SK-N-SH treated with all-trans-retinoic acid at 6 μM for 48 hours (cell line): Measurements from ENCODE around the gene PRODH2.

Experiments used
- ATAC-seq: fragments of 200-7000 bp; cut with Tn5 transposase; 3 replicates; pipeline ENCODE4 v1.9.1; 2020; ENCODE audit warnings: mild to moderate bottlenecking, moderate library complexity
- ARNTL ChIP-seq: fragments of 450-650 bp; formaldehyde crosslinking; IDR thresholded peaks from 2 replicates; pipeline ENCODE4 v1.5.0; 2020; ENCODE audit warnings: low read depth, mild to moderate bottlenecking, moderate library complexity, borderline replicate concordance
- BACH2 ChIP-seq: fragments of 250-450 bp; sonication (Bioruptor Pico); IDR thresholded peaks from 2 replicates; pipeline ENCODE4 v1.9.0; 2021; ENCODE audit warnings: mild to moderate bottlenecking, borderline replicate concordance
- CREB5 ChIP-seq: fragments of 250-450 bp; sonication (Bioruptor Pico); IDR thresholded peaks from 2 replicates; pipeline ENCODE4 v1.5.1; 2020; ENCODE audit warnings: low read depth, mild to moderate bottlenecking, moderate library complexity
- CSDC2 ChIP-seq: fragments of 250-450 bp; sonication (Bioruptor Pico); IDR thresholded peaks from 2 replicates; pipeline ENCODE4 v1.5.0; 2020; ENCODE audit warnings: mild to moderate bottlenecking, moderate library complexity
- CSRNP3 ChIP-seq: fragments of 250-450 bp; sonication (Bioruptor Pico); IDR thresholded peaks from 2 replicates; pipeline ENCODE4 v1.5.1; 2021; ENCODE audit warnings: mild to moderate bottlenecking, moderate library complexity
- ESRRG ChIP-seq: fragments of 250-450 bp; sonication (Bioruptor Pico); IDR thresholded peaks from 2 replicates; pipeline ENCODE4 v1.6.1; 2021; ENCODE audit warnings: mild to moderate bottlenecking
- GLIS3 ChIP-seq: fragments of 250-450 bp; sonication (Bioruptor Pico); IDR thresholded peaks from 2 replicates; pipeline ENCODE4 v1.5.0; 2020; ENCODE audit warnings: mild to moderate bottlenecking, moderate library complexity
- ISL1 ChIP-seq: fragments of 250-450 bp; sonication (Bioruptor Pico); IDR thresholded peaks from 2 replicates; pipeline ENCODE4 v2.1.2; 2022; ENCODE audit warnings: mild to moderate bottlenecking, moderate library complexity
- OSR1 ChIP-seq: fragments of 250-450 bp; sonication (Bioruptor Pico); IDR thresholded peaks from 2 replicates; pipeline ENCODE4 v1.8.0; 2022; ENCODE audit warnings: moderate library complexity, mild to moderate bottlenecking, inconsistent platforms
- PATZ1 ChIP-seq: fragments of 250-450 bp; sonication (Bioruptor Pico); IDR thresholded peaks from 2 replicates; pipeline ENCODE4 v1.8.0; 2020; ENCODE audit warnings: mild to moderate bottlenecking, moderate library complexity, borderline replicate concordance
- POU6F1 ChIP-seq: fragments of 250-450 bp; sonication (Bioruptor Pico); IDR thresholded peaks from 2 replicates; pipeline ENCODE4 v1.8.0; 2021; ENCODE audit warnings: low read depth, mild to moderate bottlenecking, moderate library complexity, borderline replicate concordance
- PPARA ChIP-seq: fragments of 250-450 bp; sonication (Bioruptor Pico); IDR thresholded peaks from 2 replicates; pipeline ENCODE4 v1.5.0; 2020; ENCODE audit warnings: mild to moderate bottlenecking, borderline replicate concordance
- RARB ChIP-seq: fragments of 250-450 bp; sonication (Bioruptor Pico); IDR thresholded peaks from 2 replicates; pipeline ENCODE4 v1.8.0; 2021; ENCODE audit warnings: mild to moderate bottlenecking, moderate library complexity
- SNAI2 ChIP-seq: fragments of 250-450 bp; sonication (Bioruptor Pico); IDR thresholded peaks from 2 replicates; pipeline ENCODE4 v1.5.0; 2020; ENCODE audit warnings: mild to moderate bottlenecking, moderate library complexity
- TCF4 ChIP-seq: fragments of 250-450 bp; sonication (Bioruptor Pico); IDR thresholded peaks from 2 replicates; pipeline ENCODE4 v1.8.0; 2021; ENCODE audit warnings: mild to moderate bottlenecking, moderate library complexity, borderline replicate concordance
- TOX ChIP-seq: fragments of 250-450 bp; sonication (Bioruptor Pico); IDR thresholded peaks from 2 replicates; pipeline ENCODE4 v1.8.0; 2021; ENCODE audit warnings: mild to moderate bottlenecking, moderate library complexity, borderline replicate concordance
- TSHZ2 ChIP-seq: fragments of 250-450 bp; sonication (Bioruptor Pico); IDR thresholded peaks from 2 replicates; pipeline ENCODE4 v1.5.0; 2020; ENCODE audit warnings: mild to moderate bottlenecking, moderate library complexity
- ZC3H10 ChIP-seq: fragments of 250-450 bp; sonication (Bioruptor Pico); IDR thresholded peaks from 2 replicates; pipeline ENCODE4 v1.5.1; 2021; ENCODE audit warnings: mild to moderate bottlenecking, moderate library complexity
- ZFP3 ChIP-seq: fragments of 250-450 bp; sonication (Bioruptor Pico); IDR thresholded peaks from 2 replicates; pipeline ENCODE4 v1.5.0; 2020; ENCODE audit warnings: mild to moderate bottlenecking, moderate library complexity
- ZFP30 ChIP-seq: fragments of 450-650 bp; formaldehyde crosslinking; IDR thresholded peaks from 2 replicates; pipeline ENCODE4 v1.5.0; 2022; ENCODE audit warnings: mild to moderate bottlenecking, moderate library complexity
- ZNF565 ChIP-seq: fragments of 450-650 bp; formaldehyde crosslinking; conservative IDR thresholded peaks from 2 replicates; pipeline ENCODE4 v1.5.0; 2020; ENCODE audit warnings: low read depth, mild to moderate bottlenecking, moderate library complexity
- ZNF70 ChIP-seq: fragments of 450-650 bp; formaldehyde crosslinking; IDR thresholded peaks from 2 replicates; pipeline ENCODE4 v1.5.0; 2020; ENCODE audit warnings: mild to moderate bottlenecking, moderate library complexity
- ZNF8 ChIP-seq: fragments of 450-650 bp; formaldehyde crosslinking; IDR thresholded peaks from 2 replicates; pipeline ENCODE4 v1.5.0; 2020; ENCODE audit warnings: mild to moderate bottlenecking, moderate library complexity

Gene PRODH2

GRCh38 chr19:35806597-35806996 is 6.0 kb downstream of the PRODH2 start:
- TF ChIP-seq ZNF565: no peak
- no peak for TF ChIP-seq PATZ1 (CRISPR knock-in tag)
- no peak for TF ChIP-seq BACH2 (CRISPR knock-in tag)
- TF ChIP-seq POU6F1 (CRISPR knock-in tag): no peak
- no peak for TF ChIP-seq PPARA (CRISPR knock-in tag)
- no peak for TF ChIP-seq ZFP3 (CRISPR knock-in tag)
- no peak for TF ChIP-seq CSRNP3 (CRISPR knock-in tag)
- no peak for TF ChIP-seq ZNF70 (CRISPR knock-in tag)
- TF ChIP-seq ESRRG (CRISPR knock-in tag): no peak

GRCh38 chr19:35805526-35806102 is 7.0 kb downstream of the PRODH2 start:
- no peak for ATAC-seq
- TF ChIP-seq ZFP3 (CRISPR knock-in tag) (no peak), CREB5 (CRISPR knock-in tag) (no peak), ESRRG (CRISPR knock-in tag) (no peak), ISL1 (CRISPR knock-in tag) (no peak), BACH2 (CRISPR knock-in tag) (no peak), TOX (CRISPR knock-in tag) (no peak), ZC3H10 (CRISPR knock-in tag) (no peak), TCF4 (CRISPR knock-in tag) (no peak), ZNF565 (no peak), GLIS3 (no peak), ZNF8 (CRISPR knock-in tag) (no peak), RARB (CRISPR knock-in tag) (no peak), CSDC2 (CRISPR knock-in tag) (no peak), ZFP30 (CRISPR knock-in tag) (no peak), CSRNP3 (CRISPR knock-in tag) (no peak), ZNF70 (CRISPR knock-in tag) (no peak), ARNTL (CRISPR knock-in tag) (no peak)

More at GRCh38 chr19:35806597-35806996, 6.0 kb downstream of the PRODH2 start:
- no peak for ATAC-seq

GRCh38 chr19:35801828-35802227 is 10.8 kb downstream of the PRODH2 start:
- no peak for TF ChIP-seq OSR1
- TF ChIP-seq BACH2 (CRISPR knock-in tag): no peak
- TF ChIP-seq TSHZ2 (CRISPR knock-in tag): no peak
- TF ChIP-seq POU6F1 (CRISPR knock-in tag): no peak
- no peak for TF ChIP-seq SNAI2
- ATAC-seq: no peak
